Esophagus muscularis mucosa (tissue), 4 donors: ENCODE data around the gene IFT57. TPM values are rescaled to one million over a fixed set of nuclear protein-coding genes. Genes with fewer than 3 reads are reported as not detected.

Experiments used
- DNase-seq: peaks from one replicate; pipeline ENCODE4 v3.0.0-alpha.2; 2017; ENCODE audit errors: extremely low spot score
- H3K27ac ChIP-seq, 4 donors: fragments of 200-600 bp; sonication (generic); replicated peaks in 1 of 4; 1 replicate in 3 of 4; 2 replicates in 1 of 4; pipeline ENCODE4 v1.5.1; 2016 to 2019; ENCODE audit warnings: mild to moderate bottlenecking in 1 of 4
- H3K27me3 ChIP-seq, 4 donors: fragments of 200-600 bp; sonication (generic); one replicate each; pipeline versions ENCODE4 v1.5.1 to v1.6.0; 2016 to 2019
- H3K36me3 ChIP-seq, 4 donors: fragments of 200-600 bp; sonication (generic); one replicate each; pipeline ENCODE4 v1.5.1; 2016 to 2019
- H3K4me1 ChIP-seq, 4 donors: fragments of 200-600 bp; sonication (generic); one replicate each; pipeline ENCODE4 v1.5.1; 2016 to 2019
- H3K4me3 ChIP-seq, 4 donors: fragments of 200-600 bp; sonication (generic); 1 replicate in 2 of 4; 2 replicates in 2 of 4; pipeline ENCODE4 v1.5.1; 2016 to 2019; ENCODE audit warnings: mild to moderate bottlenecking in 4 of 4, moderate library complexity in 1 of 4
- H3K9me3 ChIP-seq, 4 donors: fragments of 200-600 bp; sonication (generic); 1 replicate in 3 of 4; 2 replicates in 1 of 4; pipeline ENCODE4 v1.5.1; 2016 to 2019
- CTCF ChIP-seq, 3 experiments: fragments of 200-600 bp in 2 of 3; fragments of 450-650 bp in 1 of 3; sonication (generic) in 2 of 3; IDR thresholded peaks; one replicate each; pipeline ENCODE4 v1.5.1; 2017 to 2019; ENCODE audit warnings: antibody characterized with exemption in 3 of 3, mild to moderate bottlenecking in 2 of 3, moderate library complexity in 1 of 3
- EP300 ChIP-seq: sonication (generic); formaldehyde crosslinking; IDR thresholded peaks from one replicate; pipeline ENCODE4 v1.6.1; 2017; ENCODE audit warnings: antibody characterized with exemption
- POLR2A ChIP-seq: fragments of 450-650 bp; IDR thresholded peaks from one replicate; pipeline ENCODE4 v1.6.1; 2017; ENCODE audit warnings: antibody characterized with exemption, moderate library complexity, mild to moderate bottlenecking, low read depth
- POLR2AphosphoS5 ChIP-seq, 2 donors: sonication (generic); formaldehyde crosslinking; IDR thresholded peaks; one replicate each; pipeline ENCODE4 v1.6.1; 2017; ENCODE audit warnings: antibody characterized with exemption in 2 of 2
- WGBS: methylation state at CpG from one replicate; pipeline ENCODE4 v1.1.5; 2018; 5-methylcytosine and 5-hydroxymethylcytosine counted together
- intact Hi-C: fragments of 100-400 bp; cut with DNase I; formaldehyde crosslinking; loops from one replicate; pipeline ENCODE4 v1.15.1; 2023
- total RNA-seq, 4 donors: library from RNA; depleted of rRNA; stranded (reverse); fragments of >200 nt; gene quantifications; one replicate each; pipeline versions ENCODE4 v1.1.0 to v1.2.1, GENCODE V29; 2016

IFT57 gene
- total RNA-seq, 4 donors from 2014 or later = 52.3 to 82.4 (median 61.4) TPM

DNA sequence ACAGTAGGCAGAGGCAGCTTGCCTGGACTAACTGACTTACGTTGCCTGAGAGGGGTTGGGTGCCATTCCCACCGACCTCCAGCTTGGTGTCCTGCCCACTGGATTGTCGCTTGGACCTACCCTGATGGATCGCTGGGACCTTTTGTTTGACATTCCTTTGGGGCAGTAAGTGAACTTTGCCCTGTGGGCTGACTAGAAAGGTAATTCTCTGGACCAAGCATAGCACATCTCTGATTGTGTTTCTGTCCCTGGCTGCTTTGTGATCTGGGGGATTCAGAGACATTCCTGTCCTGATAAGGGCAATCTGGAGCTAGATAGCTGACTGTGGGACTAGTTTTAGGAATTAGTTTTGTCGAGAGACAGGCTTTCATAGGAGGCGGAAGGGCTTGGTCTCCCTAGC lies 19.5 kb upstream of the IFT57 start:
- DNase-seq = no peak
- no peaks in the 10 kb centered on the region for H3K4me1 ChIP-seq
- intact Hi-C loops = no loop called here
- H3K4me3 ChIP-seq = no peak overlapping the region
- H3K27ac ChIP-seq = no peak overlapping the region
- 82% methylated on average over 6 of the region's 6 CpGs for whole genome bisulfite sequencing
- H3K36me3 ChIP-seq = no peaks in the 10 kb centered on the region
- H3K27me3 ChIP-seq = no peaks in the 10 kb centered on the region
- TF ChIP-seq EP300 (no peak), POLR2AphosphoS5 (IDR thresholded peaks at IDR 0.05) (no peak), CTCF (IDR thresholded peaks at IDR 0.05) (no peak), POLR2A (no peak)
- no peaks in the 10 kb centered on the region for H3K9me3 ChIP-seq

DNA sequence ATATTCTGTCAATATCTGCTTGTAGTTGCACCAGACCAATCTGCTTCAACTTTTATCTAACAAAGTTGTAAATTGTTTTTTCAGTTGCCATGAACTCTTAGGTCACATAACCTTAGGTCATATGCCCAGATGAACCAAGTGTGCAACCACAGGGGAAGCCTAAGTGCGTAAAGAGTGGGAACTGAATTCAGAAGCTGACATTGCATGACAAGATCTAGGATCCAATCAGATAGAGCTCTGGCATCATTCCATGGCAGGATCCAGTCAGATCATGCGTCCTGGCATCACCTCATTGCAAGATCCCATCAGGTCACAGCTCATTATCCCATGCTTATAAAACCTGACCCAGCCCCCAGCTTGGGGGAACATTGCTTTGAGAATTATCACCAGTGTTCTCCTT lies 18.9 kb upstream of the IFT57 start:
- WGBS = 93% methylated on average over 2 of the region's 2 CpGs
- no peak overlapping the region for H3K4me3 ChIP-seq
- no peak for DNase-seq
- no peaks in the 10 kb centered on the region for H3K36me3 ChIP-seq
- H3K27me3 ChIP-seq = no peaks in the 10 kb centered on the region
- no peaks in the 10 kb centered on the region for H3K9me3 ChIP-seq
- intact Hi-C loops = no loop called here
- no peaks in the 10 kb centered on the region for H3K4me1 ChIP-seq
- TF ChIP-seq POLR2AphosphoS5 (IDR thresholded peaks at IDR 0.05) (no peak), EP300 (no peak), CTCF (IDR thresholded peaks at IDR 0.05) (no peak), POLR2A (no peak)
- no peak overlapping the region for H3K27ac ChIP-seq

DNA sequence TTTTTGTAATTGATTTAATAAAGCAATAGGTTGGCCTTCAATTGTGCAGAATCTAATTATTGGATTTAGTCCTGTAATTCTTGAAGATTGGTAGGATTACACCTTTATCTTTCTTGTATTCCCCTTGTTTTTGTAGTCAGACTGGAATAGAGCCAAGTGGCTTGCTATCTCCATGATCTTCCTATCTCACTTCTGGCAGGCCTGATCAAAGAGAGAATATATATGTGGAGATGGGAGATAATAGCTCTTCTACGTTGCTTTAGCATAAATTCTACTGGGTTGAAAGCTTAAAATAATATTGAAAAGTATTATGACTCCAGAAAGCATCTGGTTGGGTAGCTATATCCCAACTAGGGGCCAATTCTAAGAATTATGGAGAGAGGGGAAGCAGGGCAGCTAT lies 16.9 kb upstream of the IFT57 start:
- no peak overlapping the region for H3K4me3 ChIP-seq
- no peaks in the 10 kb centered on the region for H3K27me3 ChIP-seq
- WGBS = 78% methylated on average over 1 of the region's 1 CpG
- intact Hi-C loops = no loop called here
- no peaks in the 10 kb centered on the region for H3K36me3 ChIP-seq
- TF ChIP-seq EP300 (no peak), POLR2A (no peak), POLR2AphosphoS5 (IDR thresholded peaks at IDR 0.05) (no peak), CTCF (IDR thresholded peaks at IDR 0.05) (no peak)
- no peaks in the 10 kb centered on the region for H3K9me3 ChIP-seq
- no peaks in the 10 kb centered on the region for H3K4me1 ChIP-seq
- no peak overlapping the region for H3K27ac ChIP-seq
- no peak for DNase-seq

- H3K36me3 ChIP-seq = no peaks in the 10 kb centered on the region
- no peak for DNase-seq
- no peaks in the 10 kb centered on the region for H3K27me3 ChIP-seq
- H3K9me3 ChIP-seq = no peaks in the 10 kb centered on the region
- intact Hi-C loops = no loop called here
- H3K4me1 ChIP-seq = no peaks in the 10 kb centered on the region
- WGBS = 100% methylated on average over 1 of the region's 1 CpG
- no peak overlapping the region for H3K4me3 ChIP-seq
- TF ChIP-seq EP300 = no peak
- no peak for TF ChIP-seq POLR2A
- no peak for TF ChIP-seq CTCF (IDR thresholded peaks at IDR 0.05)
- TF ChIP-seq POLR2AphosphoS5 (IDR thresholded peaks at IDR 0.05) = no peak
- H3K27ac ChIP-seq = no peak overlapping the region
Measured at GRCh38 chr3:108235290-108235689, 13.1 kb upstream of the IFT57 start.

DNA sequence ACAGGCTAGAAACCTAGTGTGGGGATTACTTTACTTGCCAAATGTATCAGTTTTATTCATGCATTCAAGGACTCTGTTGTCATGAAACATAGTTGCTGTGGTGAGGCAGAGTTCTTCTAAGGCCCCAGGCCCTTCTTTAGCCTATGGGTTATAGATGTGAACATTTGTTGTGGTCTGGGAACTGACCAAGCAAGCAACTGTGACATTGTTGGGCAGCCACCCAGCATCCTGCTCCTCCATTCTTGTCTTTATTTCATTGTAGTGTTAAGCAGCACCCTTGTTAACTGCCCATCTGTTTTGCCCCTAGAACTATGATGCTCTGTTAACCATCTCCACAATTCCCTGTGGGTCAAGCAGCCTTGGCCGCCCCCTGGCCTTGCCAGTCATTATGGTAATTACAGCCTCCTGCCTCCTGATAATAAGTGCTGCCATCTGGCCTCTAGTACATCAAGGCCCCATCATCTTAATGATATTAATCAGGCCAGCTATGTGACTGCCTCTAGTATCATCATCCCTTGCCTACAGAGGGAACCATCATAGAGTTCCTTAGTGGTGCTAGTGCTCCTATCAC lies 12.2 kb upstream of the IFT57 start:
- H3K4me3 ChIP-seq = no peak overlapping the region
- H3K27me3 ChIP-seq = no peaks in the 10 kb centered on the region
- H3K36me3 ChIP-seq = no peaks in the 10 kb centered on the region
- DNase-seq = no peak
- intact Hi-C loops = no loop called here
- no peak for TF ChIP-seq POLR2AphosphoS5 (IDR thresholded peaks at IDR 0.05)
- no peaks in the 10 kb centered on the region for H3K4me1 ChIP-seq
- H3K9me3 ChIP-seq = no peaks in the 10 kb centered on the region
- WGBS = 100% methylated on average over 1 of the region's 1 CpG
- H3K27ac ChIP-seq = no peak overlapping the region
